ENCODE data around the gene TBL1X.

- TF ChIP-seq USF2 (IDR thresholded peaks at IDR 0.05; ENCODE audit: low read depth, low read length) (no peak), MAZ (IDR thresholded peaks at IDR 0.05; ENCODE audit: borderline replicate concordance, low read depth, low read length) (no peak)
These were observed 203.7 kb downstream of the TBL1X start for GRCh38 chrX:9668537-9668936.

All from IMR-90 (cell line).